SK-N-SH (cell line): ENCODE data around the gene ARHGAP5. TPM values are rescaled to one million over a fixed set of nuclear protein-coding genes. Genes with fewer than 3 reads are reported as not detected.

Source experiments
- CTCF ChIA-PET: fragments of 300-600, 350-600 bp; formaldehyde crosslinking; extraction: SDS; loops from one replicate; lab custom pipeline; 2021; lab: Yijun Ruan, JAX
- POLR2A ChIA-PET: fragments of 350-600 bp; sonication (Branson Sonifier 250); formaldehyde crosslinking; extraction: SDS; loops from one replicate; lab custom pipeline; 2020; ENCODE audit warnings: antibody characterized with exemption, inconsistent platforms; lab: Yijun Ruan, JAX
- DNase-seq: peaks from one replicate; pipeline ENCODE4 v3.0.0; 2012
- H2AFZ ChIP-seq: fragments of 200-600 bp; sonication (generic); 2 replicates; pipeline ENCODE4 v1.8.1; 2016; ENCODE audit warnings: antibody characterized with exemption, mild to moderate bottlenecking, low read depth
- H3F3A ChIP-seq: fragments of 200-600 bp; sonication (generic); replicated peaks from 2 replicates; pipeline ENCODE3; 2016; ENCODE audit warnings: antibody characterized with exemption, mild to moderate bottlenecking; ENCODE audit not compliant: insufficient read depth
- H3K27ac ChIP-seq, 2 experiments: fragments of 200-500 bp in 1 of 2; fragments of 200-600 bp in 1 of 2; sonication (Bioruptor generic) in 1 of 2; sonication (generic), shearing (Covaris generic) in 1 of 2; 2 replicates each; pipeline versions ENCODE4 v1.5.1 to v1.6.1; 2014 to 2016; ENCODE audit warnings: low read depth in 2 of 2, inconsistent platforms in 1 of 2, low read length in 1 of 2, mild to moderate bottlenecking in 1 of 2, mixed read lengths in 1 of 2
- H3K27me3 ChIP-seq: fragments of 200-600 bp; sonication (generic), shearing (Covaris generic); 2 replicates; pipeline ENCODE4 v1.6.1; 2016; ENCODE audit warnings: mixed run types; ENCODE audit not compliant: insufficient read depth
- H3K36me3 ChIP-seq, 2 experiments: fragments of 200-500 bp in 1 of 2; fragments of 200-600 bp in 1 of 2; sonication (Bioruptor generic) in 1 of 2; sonication (generic) in 1 of 2; replicated peaks in 1 of 2; 2 replicates each; pipeline versions ENCODE3 to v1.5.1; 2014 to 2016; ENCODE audit warnings: low read length in 1 of 2, mild to moderate bottlenecking in 1 of 2; ENCODE audit not compliant: insufficient read depth in 2 of 2, control insufficient read depth in 1 of 2
- H3K4me1 ChIP-seq, 2 experiments: fragments of 200-500 bp in 1 of 2; fragments of 200-600 bp in 1 of 2; sonication (Bioruptor generic) in 1 of 2; sonication (generic), shearing (Covaris generic) in 1 of 2; 2 replicates each; pipeline versions ENCODE4 v1.5.1 to v1.6.1; 2014 to 2016; ENCODE audit warnings: low read depth in 1 of 2, low read length in 1 of 2, mixed run types in 1 of 2; ENCODE audit not compliant: insufficient read depth in 2 of 2, control insufficient read depth in 1 of 2
- H3K4me2 ChIP-seq: fragments of 200-600 bp; sonication (generic), shearing (Covaris generic); 2 replicates; pipeline ENCODE4 v1.6.1; 2017; ENCODE audit warnings: mixed run types
- H3K4me3 ChIP-seq, 2 experiments: fragments of 200-500 bp in 1 of 2; fragments of 200-600 bp in 1 of 2; sonication (Bioruptor generic) in 1 of 2; sonication (generic), shearing (Covaris generic) in 1 of 2; 2 replicates each; pipeline versions ENCODE4 v1.5.1 to v1.8.1; 2014 to 2016; ENCODE audit warnings: low read depth in 2 of 2, inconsistent platforms in 1 of 2, low read length in 1 of 2, mild to moderate bottlenecking in 1 of 2, mixed read lengths in 1 of 2, moderate library complexity in 1 of 2
- H3K79me2 ChIP-seq: fragments of 200-600 bp; sonication (generic); 2 replicates; pipeline ENCODE4 v1.8.1; 2017; ENCODE audit warnings: mild to moderate bottlenecking; ENCODE audit not compliant: insufficient read depth
- H3K9ac ChIP-seq: fragments of 200-600 bp; sonication (generic); 2 replicates; pipeline ENCODE4 v1.6.1; 2017; ENCODE audit warnings: mixed run types
- H3K9me2 ChIP-seq: fragments of 200-600 bp; sonication (generic); 2 replicates; pipeline ENCODE4 v1.6.1; 2017; ENCODE audit warnings: mixed run types
- H3K9me3 ChIP-seq: fragments of 200-600 bp; sonication (generic); 2 replicates; pipeline ENCODE4 v1.6.1; 2017; ENCODE audit warnings: mixed run types, mild to moderate bottlenecking, moderate library complexity
- H4K20me1 ChIP-seq: fragments of 200-600 bp; sonication (generic); 2 replicates; pipeline ENCODE4 v1.6.1; 2017; ENCODE audit warnings: mild to moderate bottlenecking, mixed run types; ENCODE audit not compliant: insufficient read depth
- ELF1 ChIP-seq: IDR thresholded peaks from 2 replicates; pipeline ENCODE4 v1.4.0; 2012
- EP300 ChIP-seq, 2 experiments: IDR thresholded peaks; 2 replicates each; pipeline versions ENCODE4 v1.4.0 to v1.6.1; 2012; ENCODE audit warnings: borderline replicate concordance in 1 of 2, low read depth in 1 of 2, low read length in 1 of 2
- FOSL2 ChIP-seq: IDR thresholded peaks from 2 replicates; pipeline ENCODE4 v1.4.0; 2012; ENCODE audit warnings: low read depth, mild to moderate bottlenecking, moderate library complexity, borderline replicate concordance
- GABPA ChIP-seq: IDR thresholded peaks from 2 replicates; pipeline ENCODE4 v1.4.0; 2012; ENCODE audit warnings: low read depth, mild to moderate bottlenecking
- MXI1 ChIP-seq: IDR thresholded peaks from 2 replicates; pipeline ENCODE4 v1.6.1; 2012; ENCODE audit warnings: mild to moderate bottlenecking, low read depth, low read length, improper control_type of control experiment
- POLR2AphosphoS5 ChIP-seq: IDR thresholded peaks from 2 replicates; pipeline ENCODE4 v1.6.1; 2012; ENCODE audit warnings: low read depth, low read length
- RXRA ChIP-seq: IDR thresholded peaks from 2 replicates; pipeline ENCODE4 v1.4.0; 2012; ENCODE audit warnings: low read depth, mild to moderate bottlenecking, borderline replicate concordance
- SIN3A ChIP-seq: IDR thresholded peaks from 2 replicates; pipeline ENCODE4 v1.6.1; 2012; ENCODE audit warnings: low read depth, mild to moderate bottlenecking, low read length, moderate library complexity, borderline replicate concordance
- SMC3 ChIP-seq: IDR thresholded peaks from 2 replicates; pipeline ENCODE4 v1.6.1; 2012; ENCODE audit warnings: low read depth, low read length, improper control_type of control experiment
- TAF1 ChIP-seq: IDR thresholded peaks from 2 replicates; pipeline ENCODE4 v1.6.1; 2012; ENCODE audit warnings: low read depth, mild to moderate bottlenecking, low read length, moderate library complexity, borderline replicate concordance
- TEAD4 ChIP-seq: IDR thresholded peaks from 2 replicates; pipeline ENCODE4 v1.4.0; 2012; ENCODE audit warnings: mild to moderate bottlenecking, borderline replicate concordance; ENCODE audit not compliant: insufficient read depth
- WGBS: methylation state at CpG from one replicate; pipeline ENCODE4 v1.1.6; 2017; ENCODE audit warnings: low lambda C conversion rate; 5-methylcytosine and 5-hydroxymethylcytosine counted together
- polyA plus RNA-seq, 3 experiments: library from polyadenylated mRNA; depleted of rRNA; stranded (reverse); fragments of >200 nt; gene quantifications; 2 replicates each; pipeline ENCODE4 v1.2.3, GENCODE V29; 2012
- TF ChIP-seq, protein P1 (sequence below): IDR thresholded peaks from 2 replicates; pipeline ENCODE4 v1.4.0; 2012; ENCODE audit warnings: low read depth, borderline replicate concordance
- TF ChIP-seq, protein P2 (sequence below): fragments of 150-350 bp; IDR thresholded peaks from 2 replicates; pipeline ENCODE4 v1.6.1; 2016; ENCODE audit warnings: mild to moderate bottlenecking, low read depth, low read length

Gene ARHGAP5
- polyA plus RNA-seq, 1 of the 3 experiments (the other 2 are of a cell fraction) = 7.2 TPM

DNA sequence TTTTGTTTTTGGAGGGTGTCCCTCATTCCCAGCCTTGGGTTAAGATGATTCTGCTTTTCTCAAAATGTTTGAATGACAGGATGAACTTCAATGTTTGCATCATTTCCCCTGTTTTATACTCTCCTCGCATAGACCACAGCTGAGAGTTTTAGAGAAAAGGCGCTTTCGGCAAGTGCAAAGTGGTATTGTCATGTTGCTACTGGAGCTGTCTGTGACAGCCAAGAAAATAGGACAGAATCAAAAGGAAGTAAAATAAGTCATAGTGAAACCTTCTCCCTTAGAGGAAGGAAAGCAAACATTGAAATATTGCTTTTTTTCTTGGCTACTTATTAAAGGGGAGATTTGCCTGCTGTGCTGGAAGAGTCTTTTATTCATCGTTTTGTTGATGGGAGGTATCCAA lies 33.5 kb upstream of the ARHGAP5 start:
- 87% methylated on average over 4 of the region's 4 CpGs for WGBS
- Histone ChIP-seq H3K4me3 (no peak overlapping the region), H3K27me3 (no peaks in the 10 kb centered on the region), H3K36me3 (no peaks in the 10 kb centered on the region), H3K4me2 (no peak overlapping the region), H4K20me1 (no peaks in the 10 kb centered on the region), H3K4me1 (no peaks in the 10 kb centered on the region; a peak in 1 of 4 replicates), H3K79me2 (no peaks in the 10 kb centered on the region), H3K9me3 (no peaks in the 10 kb centered on the region), H2AFZ (no peak overlapping the region), H3K9me2 (no peaks in the 10 kb centered on the region), H3K27ac (no peak overlapping the region), H3K9ac (no peak overlapping the region), H3F3A (no peaks in the 10 kb centered on the region)
- ChIA-PET POLR2A (no interaction called here), CTCF (no interaction called here)
- no peak for DNase-seq
- TF ChIP-seq SMC3 (no peak), SIN3A (no peak), MXI1 (no peak), TEAD4 (no peak), FOSL2 (no peak), TAF1 (no peak), ELF1 (no peak), POLR2AphosphoS5 (no peak), GABPA (no peak), EP300 (IDR thresholded peaks at IDR 0.05; ENCODE audit: borderline replicate concordance in 1 of 2, low read depth in 1 of 2, low read length in 1 of 2) (no peak), RXRA (no peak)

DNA sequence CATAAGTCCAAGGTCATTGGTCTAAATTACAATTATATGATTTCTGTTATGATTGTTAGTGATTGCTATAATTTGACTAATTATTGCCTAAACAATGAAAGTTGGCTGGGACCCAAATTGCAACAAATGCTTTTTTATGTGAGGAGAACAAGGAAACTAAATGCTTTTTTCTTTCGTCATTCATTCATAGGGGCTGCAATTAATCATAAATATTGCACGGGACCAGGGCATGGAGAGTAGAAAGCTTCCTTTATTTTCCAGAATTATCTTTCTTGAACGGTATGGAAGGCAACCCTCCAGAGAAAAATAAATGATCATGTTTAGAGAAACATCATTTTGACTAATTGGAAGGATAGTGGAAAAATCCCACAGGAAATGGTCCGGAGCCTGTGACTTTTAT lies 32.6 kb upstream of the ARHGAP5 start:
- Histone ChIP-seq H3K4me3 (no peak overlapping the region), H3K27me3 (no peaks in the 10 kb centered on the region), H3K27ac (no peak overlapping the region), H3K36me3 (no peaks in the 10 kb centered on the region), H3K79me2 (no peaks in the 10 kb centered on the region), H4K20me1 (no peaks in the 10 kb centered on the region), H3K9me3 (no peaks in the 10 kb centered on the region), H3K4me2 (no peak overlapping the region), H3K4me1 (no peaks in the 10 kb centered on the region), H3K9me2 (no peaks in the 10 kb centered on the region), H3K9ac (no peak overlapping the region), H2AFZ (no peak overlapping the region), H3F3A (no peaks in the 10 kb centered on the region)
- WGBS = 82% methylated on average over 4 of the region's 4 CpGs
- ChIA-PET CTCF (no interaction called here), POLR2A (no interaction called here)
- TF ChIP-seq, protein P1, sequence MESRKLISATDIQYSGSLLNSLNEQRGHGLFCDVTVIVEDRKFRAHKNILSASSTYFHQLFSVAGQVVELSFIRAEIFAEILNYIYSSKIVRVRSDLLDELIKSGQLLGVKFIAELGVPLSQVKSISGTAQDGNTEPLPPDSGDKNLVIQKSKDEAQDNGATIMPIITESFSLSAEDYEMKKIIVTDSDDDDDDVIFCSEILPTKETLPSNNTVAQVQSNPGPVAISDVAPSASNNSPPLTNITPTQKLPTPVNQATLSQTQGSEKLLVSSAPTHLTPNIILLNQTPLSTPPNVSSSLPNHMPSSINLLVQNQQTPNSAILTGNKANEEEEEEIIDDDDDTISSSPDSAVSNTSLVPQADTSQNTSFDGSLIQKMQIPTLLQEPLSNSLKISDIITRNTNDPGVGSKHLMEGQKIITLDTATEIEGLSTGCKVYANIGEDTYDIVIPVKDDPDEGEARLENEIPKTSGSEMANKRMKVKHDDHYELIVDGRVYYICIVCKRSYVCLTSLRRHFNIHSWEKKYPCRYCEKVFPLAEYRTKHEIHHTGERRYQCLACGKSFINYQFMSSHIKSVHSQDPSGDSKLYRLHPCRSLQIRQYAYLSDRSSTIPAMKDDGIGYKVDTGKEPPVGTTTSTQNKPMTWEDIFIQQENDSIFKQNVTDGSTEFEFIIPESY = no peak
- TF ChIP-seq GABPA (no peak), POLR2AphosphoS5 (no peak)
- TF ChIP-seq, protein P2, sequence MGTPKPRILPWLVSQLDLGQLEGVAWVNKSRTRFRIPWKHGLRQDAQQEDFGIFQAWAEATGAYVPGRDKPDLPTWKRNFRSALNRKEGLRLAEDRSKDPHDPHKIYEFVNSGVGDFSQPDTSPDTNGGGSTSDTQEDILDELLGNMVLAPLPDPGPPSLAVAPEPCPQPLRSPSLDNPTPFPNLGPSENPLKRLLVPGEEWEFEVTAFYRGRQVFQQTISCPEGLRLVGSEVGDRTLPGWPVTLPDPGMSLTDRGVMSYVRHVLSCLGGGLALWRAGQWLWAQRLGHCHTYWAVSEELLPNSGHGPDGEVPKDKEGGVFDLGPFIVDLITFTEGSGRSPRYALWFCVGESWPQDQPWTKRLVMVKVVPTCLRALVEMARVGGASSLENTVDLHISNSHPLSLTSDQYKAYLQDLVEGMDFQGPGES = no peak
- DNase-seq = no peak
